Adipocyte (in vitro differentiated cells): Measurements from ENCODE around the gene NDUFB6.
"Not testable (repeated sequence)": the region's sequence is repeated elsewhere in the genome, so short reads cannot be mapped to it uniquely, and the experiment has no call there.

Experiments used
- DNase-seq: peaks from one replicate; pipeline ENCODE4 v3.0.0-alpha.2; 2015; ENCODE audit warnings: low read depth
- H3K27me3 ChIP-seq: replicated peaks from 2 replicates; pipeline ENCODE4 v1.7.0; 2013; ENCODE audit warnings: mild to moderate bottlenecking, low read length, moderate library complexity; ENCODE audit not compliant: control insufficient read depth, insufficient read depth
- H3K36me3 ChIP-seq: 2 replicates; pipeline ENCODE4 v1.7.0; 2013; ENCODE audit warnings: low read length, mild to moderate bottlenecking, moderate library complexity; ENCODE audit not compliant: control insufficient read depth, insufficient read depth, severe bottlenecking
- H3K4me1 ChIP-seq: 2 replicates; pipeline ENCODE4 v1.7.0; 2013; ENCODE audit warnings: mild to moderate bottlenecking, low read length, moderate library complexity; ENCODE audit not compliant: control insufficient read depth, insufficient read depth
- H3K4me3 ChIP-seq: 2 replicates; pipeline ENCODE4 v1.7.0; 2013; ENCODE audit warnings: mild to moderate bottlenecking, low read length, moderate library complexity
- H3K9ac ChIP-seq: 2 replicates; pipeline ENCODE4 v1.7.0; 2013; ENCODE audit warnings: mild to moderate bottlenecking, low read length, moderate library complexity
- H3K9me3 ChIP-seq: 2 replicates; pipeline ENCODE4 v1.7.0; 2013; ENCODE audit warnings: mild to moderate bottlenecking, low read length, moderate library complexity; ENCODE audit not compliant: control insufficient read depth

The NDUFB6 gene

DNA sequence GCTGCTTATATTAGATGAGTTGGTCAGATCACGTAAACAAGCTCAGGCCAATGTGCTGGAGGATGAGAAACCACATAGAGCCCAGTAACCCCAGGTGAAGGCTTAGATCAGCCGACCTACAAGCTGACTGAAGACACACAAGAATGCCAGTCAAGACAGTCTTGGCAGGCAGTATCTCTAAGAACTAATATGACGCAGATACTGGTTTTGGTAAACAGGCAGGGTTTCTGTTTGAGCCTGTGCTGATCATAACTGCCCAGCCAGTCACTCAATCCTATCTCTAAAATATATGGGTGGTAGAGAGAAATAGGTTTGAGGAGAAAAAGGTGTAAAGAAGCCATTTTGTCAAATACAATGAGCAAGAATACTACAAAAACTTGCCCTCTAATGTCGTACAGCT is 39.1 kb downstream of the NDUFB6 start:
- no peak overlapping the region for H3K9ac ChIP-seq
- peaks cover 9% of the 10 kb centered on the region for H3K36me3 ChIP-seq
- H3K4me1 ChIP-seq, result no peaks in the 10 kb centered on the region
- H3K27me3 ChIP-seq, result no peaks in the 10 kb centered on the region
- no peaks in the 10 kb centered on the region for H3K9me3 ChIP-seq
- no peak for DNase-seq
- H3K4me3 ChIP-seq, result no peak overlapping the region

DNA sequence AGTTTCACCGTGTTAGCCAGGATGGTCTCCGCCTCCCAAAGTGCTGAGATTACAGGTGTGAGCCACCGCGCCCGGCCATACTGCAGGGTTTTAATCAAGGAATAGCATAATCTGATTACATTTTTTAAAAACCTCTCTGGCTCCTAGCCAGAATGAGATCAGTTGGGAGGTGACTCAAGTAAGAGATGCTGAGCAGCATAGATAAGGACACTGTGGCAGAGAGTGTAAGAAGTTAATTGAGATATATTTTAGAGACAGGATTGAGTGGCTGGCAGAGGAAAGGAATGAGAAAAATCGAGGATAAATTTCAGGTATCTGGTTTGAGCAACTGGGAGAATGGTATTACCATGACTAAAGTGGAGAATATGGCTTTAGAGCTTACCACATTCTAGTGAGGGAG is 39.6 kb downstream of the NDUFB6 start:
- Histone ChIP-seq H3K9ac (no peak overlapping the region), H3K27me3 (no peaks in the 10 kb centered on the region), H3K4me3 (no peak overlapping the region), H3K9me3 (no peaks in the 10 kb centered on the region), H3K36me3 (peaks cover 9% of the 10 kb centered on the region), H3K4me1 (no peaks in the 10 kb centered on the region)
- no peak for DNase-seq

DNA sequence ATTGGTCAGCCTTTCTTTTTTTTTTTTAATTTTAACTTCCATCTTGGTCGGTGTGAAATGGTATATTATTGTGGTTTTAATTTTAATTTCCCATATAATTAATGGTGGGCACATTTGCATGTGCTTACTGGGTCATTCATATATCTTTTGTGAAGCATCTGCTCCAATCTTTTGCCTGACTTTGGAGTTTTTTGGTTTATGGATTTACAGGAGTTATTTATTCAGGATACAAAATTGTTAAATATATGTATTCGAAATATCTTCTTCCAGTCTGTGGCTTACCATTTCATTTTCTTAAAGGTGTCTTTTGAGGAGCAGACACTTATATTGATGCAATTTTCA is 46.3 kb downstream of the NDUFB6 start:
- DNase-seq, result no peak
- H3K4me3 ChIP-seq, result peak overlapping the region; percentile 92
- H3K36me3 ChIP-seq, result peaks cover 2% of the 10 kb centered on the region
- H3K27me3 ChIP-seq, result no peaks in the 10 kb centered on the region
- H3K4me1 ChIP-seq, result peaks cover 6% of the 10 kb centered on the region
- H3K9me3 ChIP-seq, result no peaks in the 10 kb centered on the region
- H3K9ac ChIP-seq, result peak overlapping the region; percentile 91

DNA sequence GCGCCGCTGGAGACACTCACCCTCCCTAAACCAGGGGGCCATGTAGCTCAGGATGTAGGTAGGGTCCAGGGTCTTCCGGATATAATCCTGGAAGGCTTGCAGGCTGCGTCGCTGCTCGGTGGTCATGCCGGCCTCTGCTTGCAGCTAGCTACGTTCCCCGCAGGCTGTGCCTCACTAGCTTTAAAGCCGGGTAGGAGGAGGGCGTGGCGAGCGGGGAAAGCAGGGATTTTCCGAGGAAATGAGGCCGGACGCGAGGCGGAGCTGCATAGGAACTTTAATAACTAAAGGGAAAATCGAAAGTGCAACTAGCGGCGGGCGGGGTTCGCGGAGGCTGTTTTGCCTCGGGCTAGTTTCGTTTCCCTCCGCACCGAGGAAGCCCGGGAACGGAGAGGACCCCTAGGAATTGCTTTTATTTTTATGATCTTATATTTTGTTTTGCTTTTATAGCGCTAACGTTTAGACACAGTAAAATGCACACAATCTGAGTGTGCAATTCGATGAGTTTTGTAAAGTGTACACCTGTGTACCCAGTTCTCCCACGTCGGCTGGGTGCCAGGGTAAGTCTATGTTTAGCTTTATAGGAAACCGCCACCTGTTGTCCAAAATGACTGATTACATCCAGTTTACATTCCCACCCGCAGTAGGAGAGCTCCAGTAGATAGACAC is 46.8 kb downstream of the NDUFB6 start, which contains the start of gene RIGI:
TSS of gene RIGI (minus strand) at position 156 of the 666 bp plus-strand sequence. CDS start at position 126, 30 bp downstream.
- Histone ChIP-seq H3K9me3 (no peaks in the 10 kb centered on the region), H3K4me1 (peaks cover 6% of the 10 kb centered on the region), H3K4me3 (peak within 1 kb of the TSS; percentile 92), H3K27me3 (no peaks in the 10 kb centered on the region), H3K9ac (peak within 1 kb of the TSS; percentile 91), H3K36me3 (no peaks in the 10 kb centered on the region)
- peak; percentile 98 for DNase-seq

DNA sequence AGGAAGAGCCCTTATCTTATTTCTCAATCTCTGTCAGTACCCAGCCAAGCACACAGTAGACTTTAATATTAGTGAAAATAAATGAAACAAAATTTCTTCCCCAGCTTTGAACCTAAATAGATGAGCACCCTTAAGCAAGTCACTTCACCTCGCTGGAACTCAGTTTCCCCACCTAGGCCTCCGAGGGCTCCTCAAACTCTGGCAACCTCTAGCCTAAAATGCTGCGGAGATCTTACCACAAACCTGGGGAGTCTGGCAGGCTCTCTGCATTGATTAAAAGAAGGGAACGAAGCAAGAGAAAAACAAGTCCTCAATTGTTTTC is 47.3 kb downstream of the NDUFB6 start:
- H3K4me1 ChIP-seq, result peaks cover 6% of the 10 kb centered on the region
- peak overlapping the region; percentile 91 for H3K9ac ChIP-seq
- no peaks in the 10 kb centered on the region for H3K9me3 ChIP-seq
- DNase-seq, result peak; percentile 8
- peak overlapping the region; percentile 92 for H3K4me3 ChIP-seq
- no peaks in the 10 kb centered on the region for H3K36me3 ChIP-seq
- no peaks in the 10 kb centered on the region for H3K27me3 ChIP-seq

DNA sequence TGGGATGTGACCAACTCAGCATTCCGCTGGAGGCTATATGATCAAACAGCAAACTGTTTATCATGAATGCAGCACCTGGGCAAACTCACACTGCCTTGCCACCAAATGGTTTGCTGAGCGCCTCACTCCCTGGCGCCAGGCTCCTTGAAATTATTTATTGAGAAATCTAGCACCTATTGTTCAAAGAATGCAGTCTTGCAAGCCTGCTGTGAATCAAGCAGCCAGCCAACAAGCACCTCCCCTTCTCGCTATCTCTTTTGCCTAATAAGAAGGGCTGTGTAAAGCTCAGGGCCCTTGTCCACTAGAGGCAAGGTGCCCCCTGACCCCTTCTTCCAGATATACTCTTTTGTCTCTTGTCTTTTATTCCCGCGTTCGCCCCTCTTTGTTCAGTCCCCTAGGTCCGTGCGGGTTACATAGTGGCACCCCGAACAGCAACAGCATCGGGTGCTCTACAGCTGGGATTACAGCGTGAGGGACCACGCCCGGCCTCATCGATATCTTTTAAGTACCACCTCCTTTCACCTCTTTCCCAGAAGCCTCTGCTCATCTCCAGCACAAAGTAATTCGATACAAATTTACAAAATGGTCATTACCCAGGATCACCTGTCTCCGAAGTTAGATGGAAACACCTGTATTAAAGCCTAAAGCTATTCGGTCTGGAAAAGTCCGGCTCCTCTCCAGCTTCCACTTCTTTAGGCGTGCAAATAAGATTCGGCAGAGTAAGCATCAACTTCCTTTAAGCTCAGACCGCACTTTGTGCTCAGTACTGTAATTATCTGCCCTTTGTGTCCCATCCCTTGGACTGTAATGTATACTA is 47.9 kb downstream of the NDUFB6 start:
- Histone ChIP-seq H3K4me3 (peak overlapping the region; percentile 92), H3K9ac (peak overlapping the region; percentile 91)
- DNase-seq, result no peak

DNA sequence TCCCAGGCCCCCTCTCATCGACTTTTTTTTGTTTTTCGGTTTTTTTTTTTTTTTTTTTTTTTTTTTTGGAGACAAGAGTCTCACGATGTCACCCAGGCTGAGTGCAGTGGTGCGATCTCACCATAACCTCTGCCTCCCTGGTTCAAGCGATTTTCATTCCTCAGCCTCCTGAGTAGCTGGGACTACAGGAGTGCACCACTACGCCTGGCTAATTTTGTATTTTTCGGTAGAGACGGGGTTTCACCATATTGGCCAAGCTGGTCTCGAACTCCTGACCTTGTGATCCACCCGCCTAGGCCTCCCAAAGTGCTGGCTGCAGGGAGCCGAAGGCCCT is 48.4 kb downstream of the NDUFB6 start:
- peak overlapping the region; percentile 92 for H3K4me3 ChIP-seq
- H3K4me1 ChIP-seq, H3K27me3 ChIP-seq, H3K9me3 ChIP-seq, H3K36me3 ChIP-seq, DNase-seq: not testable (repeated sequence)
- peak overlapping the region; percentile 91 for H3K9ac ChIP-seq

More for the DNA sequence above, 47.9 kb downstream of the NDUFB6 start:
- Histone ChIP-seq H3K9me3 (no peaks in the 10 kb centered on the region), H3K4me1 (peaks cover 6% of the 10 kb centered on the region), H3K27me3 (no peaks in the 10 kb centered on the region), H3K36me3 (no peaks in the 10 kb centered on the region)

DNA sequence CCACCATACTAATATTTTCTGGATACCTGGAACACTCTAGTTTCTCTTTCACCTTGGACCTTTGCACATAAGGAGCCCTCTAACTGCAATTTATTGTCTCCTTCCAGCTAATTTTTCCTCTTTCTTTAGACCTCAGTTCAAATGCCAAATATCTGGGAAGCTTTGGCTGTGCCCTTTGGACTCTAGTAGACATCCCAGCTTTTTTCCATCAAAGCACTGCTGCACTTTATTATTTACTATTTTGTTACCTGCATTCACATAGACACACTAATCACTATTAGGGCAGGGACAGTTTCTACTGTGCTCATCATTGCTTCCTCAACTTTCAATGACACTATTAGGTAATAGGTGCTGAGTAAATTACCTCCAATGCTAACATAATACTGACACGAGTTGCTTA is 49.0 kb downstream of the NDUFB6 start:
- Histone ChIP-seq H3K9ac (no peak overlapping the region), H3K9me3 (no peaks in the 10 kb centered on the region), H3K4me1 (peaks cover 6% of the 10 kb centered on the region), H3K27me3 (no peaks in the 10 kb centered on the region), H3K36me3 (no peaks in the 10 kb centered on the region), H3K4me3 (no peak overlapping the region)
- DNase-seq, result no peak

DNA sequence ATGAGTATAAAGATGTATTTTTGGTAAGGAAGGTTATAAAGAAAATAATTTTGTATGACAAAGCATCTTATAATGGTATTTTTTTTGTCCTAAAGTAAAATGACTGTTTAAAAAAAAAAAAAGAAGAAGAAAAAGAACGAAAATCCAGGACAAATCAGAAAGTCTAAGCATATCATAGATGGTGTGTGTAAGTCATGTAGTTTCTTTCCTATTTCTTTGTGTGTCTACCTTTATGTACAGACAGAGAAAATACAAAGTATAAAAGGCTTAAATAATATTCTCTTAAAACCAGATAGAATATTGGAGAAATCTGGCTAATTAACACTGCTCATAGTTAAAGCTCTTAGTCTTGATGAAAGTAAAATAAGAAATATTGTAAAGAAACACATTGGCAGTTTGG is 54.7 kb downstream of the NDUFB6 start:
- Histone ChIP-seq H3K4me3 (no peak overlapping the region), H3K36me3 (no peaks in the 10 kb centered on the region), H3K9ac (no peak overlapping the region), H3K4me1 (no peaks in the 10 kb centered on the region), H3K9me3 (peaks cover 4% of the 10 kb centered on the region), H3K27me3 (no peaks in the 10 kb centered on the region)
- no peak for DNase-seq

DNA sequence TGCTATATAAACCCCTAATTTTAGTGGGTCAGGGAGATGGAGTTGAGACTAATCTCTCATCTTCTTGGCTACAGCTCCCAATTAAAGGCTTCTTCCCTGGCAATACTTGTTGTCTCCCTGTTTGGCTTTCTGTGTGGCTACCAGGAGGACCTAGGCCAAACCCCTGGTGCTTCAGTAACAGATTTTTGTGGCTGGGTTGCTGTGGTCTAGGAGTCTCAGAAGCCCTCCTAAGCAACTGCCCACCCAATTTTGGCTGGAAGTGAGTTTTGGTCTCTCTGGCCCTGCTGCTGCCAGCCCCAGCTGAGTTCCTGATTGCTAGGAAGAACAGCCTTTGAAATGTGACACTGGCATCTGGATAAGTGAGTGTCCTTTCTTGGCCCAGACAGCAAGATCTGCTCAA is 56.7 kb downstream of the NDUFB6 start:
- no peak overlapping the region for H3K9ac ChIP-seq
- DNase-seq, result no peak
- no peaks in the 10 kb centered on the region for H3K36me3 ChIP-seq
- no peaks in the 10 kb centered on the region for H3K4me1 ChIP-seq
- H3K27me3 ChIP-seq, result no peaks in the 10 kb centered on the region
- H3K4me3 ChIP-seq, result no peak overlapping the region
- H3K9me3 ChIP-seq, result peaks cover 4% of the 10 kb centered on the region

DNA sequence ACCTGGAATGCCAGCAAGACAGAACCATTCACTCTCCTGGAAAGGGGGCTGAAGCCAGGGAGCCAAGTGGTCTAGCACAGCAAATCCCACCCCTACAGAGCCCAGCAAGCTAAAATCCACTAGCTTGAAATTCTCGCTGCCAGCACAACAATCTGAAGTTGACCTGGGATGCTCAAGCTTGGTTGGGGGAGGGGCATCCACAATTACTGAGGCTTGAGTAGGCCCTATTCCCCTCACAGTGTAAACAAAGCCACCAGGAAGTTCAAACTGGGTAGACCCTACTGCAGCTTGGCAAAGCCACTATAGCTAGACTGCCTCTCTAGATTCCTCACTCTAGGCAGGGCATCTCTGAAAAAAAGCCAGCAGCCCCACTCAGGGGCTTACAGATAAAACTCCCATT is 64.2 kb downstream of the NDUFB6 start:
- H3K4me1 ChIP-seq, result peaks cover 6% of the 10 kb centered on the region
- DNase-seq, result no peak
- H3K9ac ChIP-seq, result no peak overlapping the region
- H3K4me3 ChIP-seq, result no peak overlapping the region
- H3K27me3 ChIP-seq, result no peaks in the 10 kb centered on the region
- H3K9me3 ChIP-seq, result no peaks in the 10 kb centered on the region
- no peaks in the 10 kb centered on the region for H3K36me3 ChIP-seq
